ENCODE measurements around the gene DNAJB6. TPM values are rescaled to one million over a fixed set of nuclear protein-coding genes. Genes with fewer than 3 reads are reported as not detected.

The DNAJB6 gene
- total and polyA plus RNA-seq, 2 of the 4 experiments (the other 2 are of a cell fraction), result 93.4 to 165 TPM

- ATAC-seq (ENCODE audit: low read depth), result no peak
- Histone ChIP-seq H2BK120ac (ENCODE audit: low read depth, low read length) (no peak overlapping the region), H2BK20ac (ENCODE audit: low read depth, low read length) (no peak overlapping the region), H3K27me3 (ENCODE audit: control insufficient read depth, insufficient read depth, low read length) (no peaks in the 10 kb centered on the region), H3K9me1 (ENCODE audit: insufficient read depth, low read length) (peaks cover 30% of the 10 kb centered on the region), H2AK5ac (ENCODE audit: low read depth, low read length) (no peak overlapping the region), H3K14ac (replicated peaks; ENCODE audit: low read depth, low read length) (no peak overlapping the region), H2AFZ (replicated peaks; ENCODE audit: low read length, poor library complexity) (no peak overlapping the region), H3K9me3 (ENCODE audit: control insufficient read depth, insufficient read depth, low read length) (no peaks in the 10 kb centered on the region), H3K4me2 (ENCODE audit: low read depth, low read length) (no peak overlapping the region), H3K4me3 (ENCODE audit: insufficient read depth, low read depth, low read length) (no peak overlapping the region), H2BK15ac (ENCODE audit: low read depth, low read length) (no peak overlapping the region), H3K4ac (ENCODE audit: low read depth, low read length) (no peak overlapping the region), H3K27ac (ENCODE audit: insufficient read depth, low read length) (no peak overlapping the region), H3K36me3 (ENCODE audit: control insufficient read depth, insufficient read depth, low read length) (peaks cover 47% of the 10 kb centered on the region), H3K9ac (ENCODE audit: low read depth, low read length) (no peak overlapping the region), H4K8ac (ENCODE audit: low read depth in 2 of 2, low read length in 2 of 2) (no peak overlapping the region), H4K91ac (ENCODE audit: insufficient read depth, low read depth, low read length) (no peak overlapping the region), H3K56ac (ENCODE audit: extremely low read depth, insufficient read depth, low read length) (no peak overlapping the region), H4K20me1 (ENCODE audit: insufficient read depth, low read length) (peaks cover 99% of the 10 kb centered on the region), H3K18ac (ENCODE audit: low read depth, low read length) (no peak overlapping the region), H3K79me1 (ENCODE audit: low read depth in 1 of 2, low read length in 2 of 2) (peaks cover 9 to 84% of the 10 kb centered on the region in 2 experiments), H4K5ac (ENCODE audit: low read depth, low read length) (no peak overlapping the region), H2AK9ac (replicated peaks; ENCODE audit: low read depth, low read length, poor library complexity) (no peak overlapping the region), H3K23ac (ENCODE audit: low read depth, low read length) (no peak overlapping the region), H2BK5ac (ENCODE audit: low read depth, low read length, poor library complexity, severe bottlenecking) (no peak overlapping the region), H3K4me1 (ENCODE audit: control insufficient read depth, insufficient read depth, low read length) (peaks cover 10% of the 10 kb centered on the region)
- BruUV-seq (replicated peaks), result no TSS peak
- no peak for TF ChIP-seq CEBPB (IDR thresholded peaks at IDR 0.05; ENCODE audit: low read depth, low read length)
- no peak for TF ChIP-seq NFE2L2 (IDR thresholded peaks at IDR 0.05; ENCODE audit: low read depth, low read length)
- TF ChIP-seq CTCF (conservative IDR thresholded peaks at IDR 0.05; ENCODE audit: low read depth, low read length), result no peak
- TF ChIP-seq ELK1 (IDR thresholded peaks at IDR 0.05; ENCODE audit: borderline replicate concordance, low read depth, low read length), result no peak
- no peak for TF ChIP-seq RCOR1 (IDR thresholded peaks at IDR 0.05; ENCODE audit: insufficient replicate concordance, low read length)
- TF ChIP-seq SMC3 (IDR thresholded peaks at IDR 0.05; ENCODE audit: low read depth, low read length), result no peak
- no peak for TF ChIP-seq FOS (IDR thresholded peaks at IDR 0.05; ENCODE audit: low read depth, low read length)
- TF ChIP-seq RFX5 (IDR thresholded peaks at IDR 0.05; ENCODE audit: low read depth, low read length), result no peak
- TF ChIP-seq BHLHE40 (IDR thresholded peaks at IDR 0.05; ENCODE audit: low read depth, low read length), result no peak
- TF ChIP-seq POLR2A (IDR thresholded peaks at IDR 0.05; ENCODE audit: low read depth, low read length), result no peak
- TF ChIP-seq RAD21 (IDR thresholded peaks at IDR 0.05; ENCODE audit: low read length), result no peak
- TF ChIP-seq USF2 (IDR thresholded peaks at IDR 0.05; ENCODE audit: low read depth, low read length), result no peak
- TF ChIP-seq MAFK (IDR thresholded peaks at IDR 0.05; ENCODE audit: low read depth, low read length), result no peak
- no peak for TF ChIP-seq MXI1 (IDR thresholded peaks at IDR 0.05; ENCODE audit: borderline replicate concordance, low read depth, low read length)
- no peak for TF ChIP-seq CHD1 (IDR thresholded peaks at IDR 0.05; ENCODE audit: low read depth, low read length)
- POLR2A ChIA-PET (ENCODE audit: unreplicated experiment), result no interaction called here
- CTCF ChIA-PET, result no interaction called here
- intact Hi-C loops (cut with micrococcal nuclease) (no loop called here), in situ Hi-C loops (cut with MboI; ENCODE audit: low sequenced_read_pairs) (no loop called here), dilution Hi-C loops (cut with HindIII; ENCODE audit: low sequenced_read_pairs, unreplicated experiment) (no loop called here)
- WGBS, 2 experiments (ENCODE audit: extremely low coverage in 2 of 2, insufficient read length in 1 of 2), result no CpG with 5 or more reads among the region's 6 CpGs
- no peak for DNase-seq
Observed at GRCh38 chr7:157361537-157361936, 24.7 kb downstream of the DNAJB6 start.

Measured in IMR-90 (cell line).